MM.1S (cell line): Measurements from ENCODE around the gene PHF12.

ENCODE experiments used
- DNase-seq: peaks from one replicate; pipeline ENCODE4 v3.0.0-alpha.2; 2015
- H2AFZ ChIP-seq: fragments of 300-600 bp; sonication (generic); 2 replicates; pipeline ENCODE4 v1.6.0; 2016; ENCODE audit warnings: antibody characterized with exemption, low read length
- H3F3A ChIP-seq: fragments of 300-600 bp; sonication (generic); 2 replicates; pipeline ENCODE4 v1.6.1; 2016; ENCODE audit warnings: mild to moderate bottlenecking, antibody characterized with exemption, low read length, moderate library complexity, mixed read lengths; ENCODE audit not compliant: insufficient read depth
- H3K27ac ChIP-seq: fragments of 300-600 bp; sonication (generic); 2 replicates; pipeline ENCODE4 v1.5.1; 2016; ENCODE audit warnings: mild to moderate bottlenecking, low read length
- H3K27me3 ChIP-seq: fragments of 300-600 bp; sonication (generic); replicated peaks from 2 replicates; pipeline ENCODE4 v1.6.0; 2016; ENCODE audit warnings: low read length; ENCODE audit not compliant: insufficient read depth
- H3K36me3 ChIP-seq: fragments of 300-600 bp; sonication (generic); replicated peaks from 2 replicates; pipeline ENCODE4 v1.6.1; 2016; ENCODE audit warnings: mild to moderate bottlenecking, low read length, mixed read lengths; ENCODE audit not compliant: insufficient read depth
- H3K4me1 ChIP-seq: fragments of 300-600 bp; sonication (generic); 2 replicates; pipeline ENCODE4 v1.6.1; 2016; ENCODE audit warnings: low read length, mixed read lengths
- H3K4me2 ChIP-seq: fragments of 300-600 bp; sonication (generic); 2 replicates; pipeline ENCODE4 v1.6.0; 2016; ENCODE audit warnings: low read depth, low read length
- H3K4me3 ChIP-seq: fragments of 300-600 bp; sonication (generic); 2 replicates; pipeline ENCODE4 v1.5.1; 2016; ENCODE audit warnings: low read length, mixed read lengths
- H3K79me2 ChIP-seq: fragments of 300-600 bp; sonication (generic); 2 replicates; pipeline ENCODE4 v1.6.1; 2016; ENCODE audit warnings: mixed run types, low read length, mixed read lengths
- H3K9ac ChIP-seq: fragments of 300-600 bp; sonication (generic); 2 replicates; pipeline ENCODE4 v1.6.1; 2016; ENCODE audit warnings: low read length, mixed read lengths
- H3K9me2 ChIP-seq: fragments of 300-600 bp; sonication (generic); replicated peaks from 2 replicates; pipeline ENCODE4 v1.6.1; 2016; ENCODE audit warnings: mild to moderate bottlenecking, low read length, mixed read lengths; ENCODE audit not compliant: insufficient read depth
- H3K9me3 ChIP-seq: fragments of 300-600 bp; sonication (generic); replicated peaks from 2 replicates; pipeline ENCODE4 v1.6.1; 2016; ENCODE audit warnings: mild to moderate bottlenecking, low read length, mixed read lengths; ENCODE audit not compliant: insufficient read depth
- H4K20me1 ChIP-seq: fragments of 300-600 bp; sonication (generic); 2 replicates; pipeline ENCODE4 v1.6.1; 2016; ENCODE audit warnings: mild to moderate bottlenecking, low read length, moderate library complexity, mixed read lengths; ENCODE audit not compliant: insufficient read depth
- CTCF ChIP-seq: fragments of 300-600 bp; sonication (generic); IDR thresholded peaks from 2 replicates; pipeline ENCODE4 v1.5.1; 2016; ENCODE audit warnings: antibody characterized with exemption, low read length, mixed read lengths
- EZH2 ChIP-seq: fragments of 300-600 bp; sonication (generic); optimal IDR thresholded peaks from 2 replicates; pipeline ENCODE3; 2017; ENCODE audit warnings: low read depth, mild to moderate bottlenecking, antibody characterized with exemption, low read length, mixed read lengths
- EZH2phosphoT487 ChIP-seq: fragments of 300-600 bp; sonication (generic); IDR thresholded peaks from 2 replicates; pipeline ENCODE4 v1.6.1; 2018; ENCODE audit warnings: antibody characterized with exemption, low read length

The PHF12 gene

GRCh38 chr17:28959471-28959871 lies 8.2 kb upstream of the PHF12 start:
- Histone ChIP-seq H2AFZ (no peak overlapping the region), H3K9ac (no peak overlapping the region), H3K9me2 (no peaks in the 10 kb centered on the region), H3K27me3 (peaks cover 15% of the 10 kb centered on the region), H3K79me2 (no peaks in the 10 kb centered on the region), H4K20me1 (no peaks in the 10 kb centered on the region), H3K4me3 (no peak overlapping the region), H3K27ac (no peak overlapping the region), H3K4me2 (no peak overlapping the region), H3K36me3 (no peaks in the 10 kb centered on the region), H3K4me1 (no peaks in the 10 kb centered on the region), H3F3A (no peaks in the 10 kb centered on the region), H3K9me3 (no peaks in the 10 kb centered on the region)
- DNase-seq: no peak
- TF ChIP-seq CTCF (no peak), EZH2 (no peak), EZH2phosphoT487 (no peak)

GRCh38 chr17:28958820-28959455 lies 7.6 kb upstream of the PHF12 start:
- no peaks in the 10 kb centered on the region for H3F3A ChIP-seq
- no peaks in the 10 kb centered on the region for H3K79me2 ChIP-seq
- no peaks in the 10 kb centered on the region for H3K36me3 ChIP-seq
- no peak for DNase-seq
- no peak overlapping the region for H3K27ac ChIP-seq
- peaks cover 9% of the 10 kb centered on the region for H3K27me3 ChIP-seq
- no peaks in the 10 kb centered on the region for H3K4me1 ChIP-seq
- no peak overlapping the region for H3K4me3 ChIP-seq
- H3K9me3 ChIP-seq: no peaks in the 10 kb centered on the region
- no peak overlapping the region for H2AFZ ChIP-seq
- H4K20me1 ChIP-seq: no peaks in the 10 kb centered on the region
- H3K4me2 ChIP-seq: no peak overlapping the region
- H3K9me2 ChIP-seq: no peaks in the 10 kb centered on the region
- TF ChIP-seq EZH2: no peak
- TF ChIP-seq EZH2phosphoT487: no peak
- no peak for TF ChIP-seq CTCF
- H3K9ac ChIP-seq: no peak overlapping the region

- no peak for DNase-seq
- Histone ChIP-seq H3K79me2 (no peaks in the 10 kb centered on the region), H3K9ac (no peak overlapping the region), H4K20me1 (no peaks in the 10 kb centered on the region), H3F3A (peaks cover 3% of the 10 kb centered on the region; the same call in 1 of the 2 replicates), H3K36me3 (no peaks in the 10 kb centered on the region), H3K27me3 (no peaks in the 10 kb centered on the region), H3K27ac (no peak overlapping the region), H2AFZ (no peak overlapping the region), H3K4me2 (no peak overlapping the region), H3K4me1 (peaks cover 5% of the 10 kb centered on the region), H3K9me3 (no peaks in the 10 kb centered on the region), H3K4me3 (no peak overlapping the region), H3K9me2 (no peaks in the 10 kb centered on the region)
- TF ChIP-seq EZH2phosphoT487 (no peak), CTCF (no peak), EZH2 (no peak)
Measured at GRCh38 chr17:28957992-28958355, 6.7 kb upstream of the PHF12 start.
